NCI-H1694 treated with DMSO at 0.1 percent for 48 hours (cell line): ENCODE data around the gene PAIP2.
"Not testable (repeated sequence)": the region's sequence is repeated elsewhere in the genome, so short reads cannot be mapped to it uniquely, and the experiment has no call there.

Experiments
- DNase-seq: peaks from one replicate; lab custom pipeline; 2025; lab: John Stamatoyannopoulos, UW

Gene PAIP2

GRCh38 chr5:139315056-139315615 is 26.5 kb upstream of the PAIP2 start:
- DNase-seq = no peak

GRCh38 chr5:139335811-139336210 is 5.8 kb upstream of the PAIP2 start:
- DNase-seq = no peak

- no peak for DNase-seq
These were observed 1.6 kb upstream of the PAIP2 start for GRCh38 chr5:139340051-139340450.

GRCh38 chr5:139341187-139341688 is 416 bp upstream of the PAIP2 start:
- no peak for DNase-seq

GRCh38 chr5:139342423-139342723 is 719 bp downstream of the PAIP2 start:
- no peak for DNase-seq

- DNase-seq = no peak
These were observed 1.8 kb downstream of the PAIP2 start for GRCh38 chr5:139343476-139343875.

GRCh38 chr5:139344177-139344576 is 2.5 kb downstream of the PAIP2 start:
- DNase-seq = no peak

- not testable (repeated sequence) for DNase-seq
These were observed 3.8 kb downstream of the PAIP2 start for GRCh38 chr5:139345442-139345841.

- not testable (repeated sequence) for DNase-seq
These were observed 6.2 kb downstream of the PAIP2 start for GRCh38 chr5:139347863-139348262.

- DNase-seq = no peak
These were observed 12.5 kb downstream of the PAIP2 start for GRCh38 chr5:139354186-139354585.

GRCh38 chr5:139355900-139356299 is 14.2 kb downstream of the PAIP2 start:
- DNase-seq = not testable (repeated sequence)

- DNase-seq = no peak
These were observed 16.4 kb downstream of the PAIP2 start for GRCh38 chr5:139358064-139358463.

- DNase-seq = no peak
These were observed 18.7 kb downstream of the PAIP2 start for GRCh38 chr5:139360384-139360783.

GRCh38 chr5:139361835-139362429 is 20.3 kb downstream of the PAIP2 start:
- no peak for DNase-seq

- DNase-seq = no peak
These were observed 22.3 kb downstream of the PAIP2 start for GRCh38 chr5:139363937-139364336.

GRCh38 chr5:139364466-139364865 is 22.8 kb downstream of the PAIP2 start:
- no peak for DNase-seq

- no peak for DNase-seq
These were observed 27.0 kb downstream of the PAIP2 start for GRCh38 chr5:139368613-139369012.

- DNase-seq = no peak
These were observed 27.5 kb downstream of the PAIP2 start for GRCh38 chr5:139369181-139369580.

- no peak for DNase-seq
These were observed 30.1 kb downstream of the PAIP2 start for GRCh38 chr5:139371482-139372435.

GRCh38 chr5:139374909-139375308 is 33.3 kb downstream of the PAIP2 start:
- no peak for DNase-seq

- no peak for DNase-seq
These were observed 34.7 kb downstream of the PAIP2 start for GRCh38 chr5:139376364-139376763.

GRCh38 chr5:139377226-139377625 is 35.6 kb downstream of the PAIP2 start:
- no peak for DNase-seq
